GM12875 (cell line): ENCODE measurements around the gene FMNL2.

Experiments used
- H3K4me3 ChIP-seq: one replicate; pipeline ENCODE4 v1.5.1; 2011; ENCODE audit warnings: low read depth, low read length, control low read depth
- TF ChIP-seq, protein P1 (sequence below): IDR thresholded peaks from 2 replicates; pipeline ENCODE4 v1.5.1; 2011; ENCODE audit warnings: low read depth, mild to moderate bottlenecking, control low read depth, inconsistent platforms, low read length, moderate library complexity, borderline replicate concordance; ENCODE audit not compliant: insufficient read depth

Gene FMNL2

DNA sequence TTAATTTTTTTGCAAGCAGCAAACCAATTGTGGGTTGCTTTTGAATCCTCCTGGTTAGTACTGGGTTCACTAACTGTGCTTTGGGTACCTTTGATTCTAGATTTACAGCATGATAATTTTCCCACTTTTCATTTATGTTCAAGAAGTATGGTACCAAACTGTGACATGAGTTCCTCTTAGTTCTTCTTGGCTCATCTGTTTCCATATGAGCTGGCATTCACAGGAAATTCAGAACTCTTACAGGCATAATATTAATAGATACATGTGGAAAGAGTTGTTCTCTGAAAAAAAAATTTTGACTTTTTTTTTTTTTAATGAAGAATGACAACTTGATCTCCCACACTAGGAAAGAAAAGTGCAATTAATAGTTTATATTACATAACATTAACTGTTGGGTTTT, 59.4 kb downstream of the FMNL2 start:
- TF ChIP-seq, protein P1, sequence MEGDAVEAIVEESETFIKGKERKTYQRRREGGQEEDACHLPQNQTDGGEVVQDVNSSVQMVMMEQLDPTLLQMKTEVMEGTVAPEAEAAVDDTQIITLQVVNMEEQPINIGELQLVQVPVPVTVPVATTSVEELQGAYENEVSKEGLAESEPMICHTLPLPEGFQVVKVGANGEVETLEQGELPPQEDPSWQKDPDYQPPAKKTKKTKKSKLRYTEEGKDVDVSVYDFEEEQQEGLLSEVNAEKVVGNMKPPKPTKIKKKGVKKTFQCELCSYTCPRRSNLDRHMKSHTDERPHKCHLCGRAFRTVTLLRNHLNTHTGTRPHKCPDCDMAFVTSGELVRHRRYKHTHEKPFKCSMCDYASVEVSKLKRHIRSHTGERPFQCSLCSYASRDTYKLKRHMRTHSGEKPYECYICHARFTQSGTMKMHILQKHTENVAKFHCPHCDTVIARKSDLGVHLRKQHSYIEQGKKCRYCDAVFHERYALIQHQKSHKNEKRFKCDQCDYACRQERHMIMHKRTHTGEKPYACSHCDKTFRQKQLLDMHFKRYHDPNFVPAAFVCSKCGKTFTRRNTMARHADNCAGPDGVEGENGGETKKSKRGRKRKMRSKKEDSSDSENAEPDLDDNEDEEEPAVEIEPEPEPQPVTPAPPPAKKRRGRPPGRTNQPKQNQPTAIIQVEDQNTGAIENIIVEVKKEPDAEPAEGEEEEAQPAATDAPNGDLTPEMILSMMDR = no peak
- no peak overlapping the region for H3K4me3 ChIP-seq

DNA sequence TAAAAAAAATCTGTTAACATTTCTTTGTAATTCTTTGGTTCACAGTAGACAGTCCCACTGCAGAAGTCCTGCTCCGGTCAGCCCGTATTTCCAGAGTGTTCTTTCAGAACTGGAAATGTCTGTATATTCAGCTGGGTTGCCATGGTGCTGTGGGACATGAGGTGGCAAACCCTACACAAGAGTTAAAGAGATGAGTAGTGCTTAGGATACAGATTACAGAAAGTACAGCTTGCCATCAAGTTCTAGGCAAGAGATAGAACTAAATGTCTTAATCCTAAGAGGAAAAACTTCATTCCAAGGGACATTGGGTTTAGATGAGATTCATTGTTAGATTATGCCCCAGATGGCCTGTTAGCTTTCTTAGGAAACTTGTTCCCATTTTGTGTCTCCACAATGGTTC, 60.1 kb downstream of the FMNL2 start:
- TF ChIP-seq, protein P1 = no peak
- no peak overlapping the region for H3K4me3 ChIP-seq

DNA sequence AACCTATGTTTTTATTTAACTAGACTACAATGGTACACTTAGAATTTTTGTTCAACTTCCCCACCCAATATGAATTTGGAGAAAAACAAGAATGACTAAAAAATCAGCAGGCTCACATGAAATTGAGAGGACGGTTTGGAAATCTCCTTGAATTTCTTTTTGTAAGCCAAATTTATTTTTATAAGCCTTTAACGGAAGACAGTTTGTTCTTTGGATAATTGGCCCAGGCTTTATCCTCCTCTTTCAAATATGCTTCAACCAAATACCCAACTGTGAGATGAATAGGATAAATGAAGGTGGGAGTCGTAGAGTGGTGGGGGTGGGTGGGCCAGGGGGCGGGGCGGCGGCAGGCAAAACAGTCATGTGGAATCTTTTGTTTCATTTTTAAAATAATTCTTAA, 60.6 kb downstream of the FMNL2 start:
- TF ChIP-seq, protein P1 = no peak
- H3K4me3 ChIP-seq = no peak overlapping the region

DNA sequence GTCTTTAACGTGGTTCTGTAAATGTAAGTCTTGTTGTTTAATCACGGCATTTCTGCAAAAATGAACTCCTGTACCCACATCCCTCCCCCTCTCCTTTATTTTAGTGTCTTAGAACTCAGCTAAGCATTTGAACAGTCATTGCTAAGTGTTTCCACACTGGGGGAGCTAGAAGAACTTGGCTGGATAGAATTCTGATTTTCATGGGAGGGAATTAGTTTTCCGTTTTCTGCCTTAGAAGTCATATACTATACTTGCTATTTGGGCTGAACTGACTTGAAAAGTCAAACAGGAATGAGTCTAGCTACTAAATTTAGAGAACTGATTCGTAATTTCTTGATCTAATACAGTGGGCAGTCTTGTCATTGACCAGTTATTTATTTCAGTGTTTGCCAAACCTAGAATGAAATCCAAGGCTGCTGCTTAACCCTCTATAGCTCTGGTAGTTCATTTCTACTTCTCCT, 61.1 kb downstream of the FMNL2 start:
- no peak overlapping the region for H3K4me3 ChIP-seq
- TF ChIP-seq, protein P1 = no peak

DNA sequence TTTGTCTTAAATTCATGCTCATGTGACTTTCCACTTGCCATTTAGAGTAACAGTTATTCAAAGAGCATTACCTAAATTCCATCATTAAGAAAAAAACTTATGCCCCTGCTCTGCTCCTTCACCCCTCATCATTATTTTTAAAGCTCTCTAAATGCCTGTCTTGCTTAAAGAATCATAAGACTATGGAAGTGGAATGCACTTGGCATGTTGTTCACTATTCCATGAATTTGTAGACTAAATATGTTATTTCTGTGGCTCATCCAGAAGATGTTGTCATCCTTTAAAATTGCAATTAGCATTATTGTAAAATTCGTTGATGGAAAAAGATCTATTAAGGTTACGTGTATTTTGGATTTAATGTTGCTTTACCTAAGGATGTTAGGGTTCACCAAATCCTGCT, 61.8 kb downstream of the FMNL2 start:
- TF ChIP-seq, protein P1 = no peak
- no peak overlapping the region for H3K4me3 ChIP-seq

DNA sequence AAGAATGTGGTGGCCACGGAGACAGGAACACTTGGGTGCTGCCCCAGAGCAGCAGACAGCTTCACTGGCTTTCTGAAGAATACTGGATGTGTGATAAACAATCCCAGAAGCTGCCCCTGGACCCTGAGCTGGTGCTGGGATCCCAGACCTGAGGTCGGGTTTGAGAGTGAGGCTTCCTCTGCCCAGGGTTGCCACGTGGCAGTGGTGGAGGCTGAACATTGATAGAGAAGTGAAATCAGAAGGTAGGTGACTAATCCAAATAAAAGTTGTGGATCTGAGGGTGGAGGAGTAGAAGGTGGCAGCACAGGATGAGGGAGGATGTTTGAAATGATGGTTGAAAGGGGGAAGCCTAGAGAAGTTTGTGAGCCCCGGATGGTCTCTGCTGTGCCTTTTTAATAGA, 64.0 kb downstream of the FMNL2 start:
- no peak overlapping the region for H3K4me3 ChIP-seq
- TF ChIP-seq, protein P1 = no peak

DNA sequence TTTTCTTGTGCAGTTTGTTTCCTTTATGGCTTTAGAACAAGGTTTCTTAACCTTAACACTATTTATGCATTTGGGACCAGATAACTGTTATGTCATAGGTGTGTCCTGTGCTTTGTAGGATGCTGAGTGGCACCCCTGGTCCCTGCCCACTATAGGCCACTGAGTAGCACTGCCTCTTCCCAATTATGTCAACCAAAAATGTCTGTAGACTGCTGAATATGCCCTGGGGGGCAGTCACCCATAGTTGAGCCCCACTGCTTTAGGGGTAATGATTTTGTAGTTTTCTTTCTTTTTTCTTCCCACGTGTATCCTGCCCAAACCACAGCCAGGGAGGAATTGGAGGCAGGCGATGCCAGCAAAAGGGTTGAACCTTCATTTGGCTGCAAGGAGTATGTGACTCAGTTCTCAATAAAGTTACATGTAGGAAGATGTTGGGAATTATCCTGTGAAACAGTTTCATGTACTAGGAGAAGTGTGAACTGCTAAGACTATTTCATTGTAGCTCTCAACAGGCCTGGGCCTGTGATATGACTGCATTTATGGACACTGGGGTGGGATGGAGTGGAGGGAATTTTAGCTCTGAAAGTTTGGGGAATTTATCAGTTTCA, 65.7 kb downstream of the FMNL2 start:
- H3K4me3 ChIP-seq = no peak overlapping the region
- TF ChIP-seq, protein P1 = no peak
